OCI-LY1 (cell line): ENCODE data around the gene NRG2.

Source experiments
- CTCF ChIP-seq: fragments of 200-600 bp; sonication (generic), shearing (Covaris generic); IDR thresholded peaks from 2 replicates; pipeline ENCODE4 v1.5.1; 2017; ENCODE audit warnings: mild to moderate bottlenecking, antibody characterized with exemption, low read length, moderate library complexity, mixed read lengths
- EZH2 ChIP-seq: fragments of 200-600 bp; sonication (generic), shearing (Covaris generic); IDR thresholded peaks from 2 replicates; pipeline ENCODE4 v1.8.0; 2017; ENCODE audit warnings: borderline replicate concordance, mixed run types, mild to moderate bottlenecking, antibody characterized with exemption, low read length, moderate library complexity, mixed read lengths

GRCh38 chr5:139946440-139946839, 96.7 kb downstream of the NRG2 start:
- TF ChIP-seq EZH2 (no peak), CTCF (no peak)
